Endothelial cell of umbilical vein (primary cell): ENCODE results near the gene LYRM4. TPM values are rescaled to one million over a fixed set of nuclear protein-coding genes. Genes with fewer than 3 reads are reported as not detected.

ENCODE experiments used
- BruUV-seq: library from RNA; stranded (reverse); fragments of 400-500 nt; replicated peaks from 2 replicates; lab custom pipeline; 2021; lab: Mats Ljungman, UMichigan
- CTCF ChIA-PET: fragments of 300-600, 350-600 bp; sonication (Branson Sonifier 250); formaldehyde crosslinking; loops from one replicate; lab custom pipeline; 2021; ENCODE audit warnings: antibody characterized with exemption, inconsistent platforms; lab: Charles Lee
- POLR2A ChIA-PET: fragments of 300-600, 350-600 bp; sonication (Branson Sonifier 250); formaldehyde crosslinking; loops from one replicate; lab custom pipeline; 2021; ENCODE audit warnings: antibody characterized with exemption, inconsistent platforms; lab: Charles Lee
- DNase-seq: peaks from one replicate; pipeline ENCODE4 v3.0.0-alpha.2; 2011; ENCODE audit warnings: low read depth, low spot score
- FAIRE-seq: peaks from 2 replicates; lab custom pipeline; 2011; peaks lifted over from hg19 to GRCh38; lab: Jason Lieb, UNC
- H2AFZ ChIP-seq: 2 replicates; pipeline ENCODE4 v1.6.0; 2012; ENCODE audit warnings: low read depth, low read length, control low read depth, inconsistent platforms
- H3K27ac ChIP-seq: 2 replicates; pipeline ENCODE4 v1.5.1; 2011; ENCODE audit warnings: low read depth, mild to moderate bottlenecking, control low read depth, low read length, moderate library complexity; ENCODE audit not compliant: insufficient read depth
- H3K27me3 ChIP-seq, 2 experiments: 2 replicates each; pipeline versions ENCODE4 v1.6.0 to v1.6.1; 2011; ENCODE audit warnings: low read length in 2 of 2, mixed read lengths in 1 of 2; ENCODE audit not compliant: control insufficient read depth in 2 of 2, insufficient read depth in 2 of 2
- H3K36me3 ChIP-seq, 2 experiments: 2 replicates in 1 of 2; 3 replicates in 1 of 2; pipeline ENCODE4 v1.5.1; 2011; ENCODE audit warnings: low read length in 2 of 2, mild to moderate bottlenecking in 1 of 2, moderate library complexity in 1 of 2; ENCODE audit not compliant: control insufficient read depth in 2 of 2, insufficient read depth in 2 of 2; ENCODE audit errors: extremely low read depth in 1 of 2
- H3K4me1 ChIP-seq: 3 replicates; pipeline ENCODE4 v1.5.1; 2011; ENCODE audit warnings: mild to moderate bottlenecking, low read length; ENCODE audit not compliant: control insufficient read depth, insufficient read depth; ENCODE audit errors: extremely low read depth
- H3K4me2 ChIP-seq: 2 replicates; pipeline ENCODE4 v1.6.1; 2011; ENCODE audit warnings: low read length, control low read depth, mixed read lengths; ENCODE audit not compliant: insufficient read depth
- H3K4me3 ChIP-seq, 3 experiments: fragments of 200-600 bp in 1 of 3; sonication (generic), shearing (Covaris generic) in 1 of 3; replicated peaks in 1 of 3; 2 replicates each; pipeline ENCODE4 v1.5.1; 2011 to 2016; ENCODE audit warnings: control low read depth in 3 of 3, low read length in 3 of 3, mild to moderate bottlenecking in 2 of 3, inconsistent platforms in 1 of 3, low read depth in 1 of 3, moderate library complexity in 1 of 3; ENCODE audit not compliant: insufficient read depth in 1 of 3
- H3K79me2 ChIP-seq: 2 replicates; pipeline ENCODE4 v1.6.0; 2012; ENCODE audit warnings: low read length, inconsistent platforms; ENCODE audit not compliant: control insufficient read depth, insufficient read depth
- H3K9ac ChIP-seq: replicated peaks from 2 replicates; pipeline ENCODE3; 2011; ENCODE audit warnings: low read length, control low read depth; ENCODE audit not compliant: insufficient read depth; ENCODE audit errors: extremely low read depth
- H3K9me1 ChIP-seq: replicated peaks from 3 replicates; pipeline ENCODE4 v1.6.0; 2011; ENCODE audit warnings: mild to moderate bottlenecking, low read length; ENCODE audit not compliant: control insufficient read depth, insufficient read depth; ENCODE audit errors: extremely low read depth
- H3K9me3 ChIP-seq: replicated peaks from 2 replicates; pipeline ENCODE4 v1.5.1; 2012; ENCODE audit warnings: low read length, inconsistent platforms; ENCODE audit not compliant: control insufficient read depth, insufficient read depth
- H4K20me1 ChIP-seq: replicated peaks from 2 replicates; pipeline ENCODE3; 2011; ENCODE audit warnings: mild to moderate bottlenecking, low read length; ENCODE audit not compliant: control insufficient read depth, insufficient read depth; ENCODE audit errors: extremely low read depth
- EZH2 ChIP-seq: IDR thresholded peaks from 2 replicates; pipeline ENCODE4 v1.6.1; 2012; ENCODE audit warnings: borderline replicate concordance, low read depth, mild to moderate bottlenecking, moderate library complexity, low read length, inconsistent platforms; ENCODE audit not compliant: severe bottlenecking
- FOS ChIP-seq: IDR thresholded peaks from 2 replicates; pipeline ENCODE4 v1.6.1; 2011; ENCODE audit warnings: mild to moderate bottlenecking, low read length, moderate library complexity, borderline replicate concordance; ENCODE audit not compliant: insufficient read depth
- GATA2 ChIP-seq: IDR thresholded peaks from 2 replicates; pipeline ENCODE4 v1.7.0; 2011; ENCODE audit warnings: low read depth, mild to moderate bottlenecking, moderate library complexity, mixed read lengths, low read length; ENCODE audit not compliant: insufficient read length, insufficient read depth
- JUN ChIP-seq: IDR thresholded peaks from 2 replicates; pipeline ENCODE4 v1.6.1; 2011; ENCODE audit warnings: borderline replicate concordance, low read depth; ENCODE audit not compliant: insufficient read length, insufficient read depth
- MYC ChIP-seq: IDR thresholded peaks from one replicate; pipeline ENCODE4 v1.6.1; 2011; ENCODE audit warnings: mild to moderate bottlenecking, low read depth, low read length
- POLR2A ChIP-seq: IDR thresholded peaks from 2 replicates; pipeline ENCODE4 v1.6.1; 2012; ENCODE audit warnings: low read depth, mild to moderate bottlenecking, control low read depth, low read length
- POLR2AphosphoS5 ChIP-seq: IDR thresholded peaks from 2 replicates; pipeline ENCODE4 v1.6.1; 2012; ENCODE audit warnings: low read depth, mild to moderate bottlenecking, control low read depth, low read length, moderate library complexity; ENCODE audit not compliant: insufficient read depth
- dilution Hi-C: fragments of 300-500 bp; cut with MboI; formaldehyde crosslinking; loops from one replicate; pipeline ENCODE4 v1.15.0; 2019; ENCODE audit warnings: low sequenced_read_pairs; ENCODE audit not compliant: extremely low pct_ligation_motif_present
- intact Hi-C: fragments of 100-400 bp; cut with micrococcal nuclease; formaldehyde crosslinking; loops from one replicate; pipeline ENCODE4 v1.10.0; 2022
- polyA plus RNA-seq, 4 experiments: library from polyadenylated mRNA; depleted of rRNA in 3 of 4; stranded (reverse) in 3 of 4; unstranded in 1 of 4; fragments of >200 nt; gene quantifications; 2 replicates each; pipeline versions ENCODE4 v1.2.1 to v1.2.3, GENCODE V29; 2011 to 2012; ENCODE audit warnings: missing spikeins in 1 of 4
- total RNA-seq: library from RNA; stranded (reverse); gene quantifications from 2 replicates; pipeline ENCODE4 v1.2.3, GENCODE V29; 2021
- TF ChIP-seq, protein P1 (sequence below), 2 donors: IDR thresholded peaks; 1 replicate in 1 of 2; 2 replicates in 1 of 2; pipeline ENCODE4 v1.5.1; 2011; ENCODE audit warnings: low read length in 2 of 2, mild to moderate bottlenecking in 2 of 2, moderate library complexity in 2 of 2, control low read depth in 1 of 2, inconsistent platforms in 1 of 2, low read depth in 1 of 2; ENCODE audit not compliant: insufficient read depth in 1 of 2; ENCODE audit errors: extremely low read depth in 1 of 2
- TF ChIP-seq, protein P2 (sequence below): IDR thresholded peaks from 2 replicates; pipeline ENCODE4 v1.6.1; 2011; ENCODE audit not compliant: insufficient read depth, insufficient read length

LYRM4 gene
- total and polyA plus RNA-seq, 2 donors (not counting 3 experiments of a cell fraction or from before 2014, with no cell fraction given): 39.5 to 44.0 TPM

DNA sequence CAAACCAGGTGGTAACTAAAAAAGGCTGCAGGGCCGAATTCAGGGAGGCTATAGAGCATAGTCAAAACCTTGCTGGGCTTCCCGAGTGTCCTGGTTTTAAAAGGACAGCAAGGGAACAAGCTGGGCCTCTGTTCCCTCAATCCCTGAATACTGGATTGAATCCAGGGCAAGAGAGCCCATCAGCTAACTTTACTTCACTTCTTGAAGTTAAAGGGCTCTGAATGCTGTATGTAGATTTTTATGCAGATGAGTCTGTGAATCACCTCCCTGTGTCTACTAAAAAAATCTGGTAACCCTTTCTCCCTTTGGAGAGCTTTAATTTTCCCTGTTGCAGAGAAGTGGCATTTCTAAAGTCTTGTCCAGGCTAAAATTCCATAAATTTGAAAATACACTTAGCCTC, 29.5 kb downstream of the LYRM4 start:
- no peaks in the 10 kb centered on the region for H3K9me1 ChIP-seq
- no TSS peak for BruUV-seq
- ChIA-PET CTCF (interaction anchor here (1.2 to 2.1 kb wide), 2 partner anchors 27 to 171 kb away, joined by 3 to 7 read pairs; no protein-coding TSS in a partner anchor), POLR2A (no interaction called here)
- H3K27me3 ChIP-seq: no peaks in the 10 kb centered on the region
- TF ChIP-seq GATA2 (no peak), MYC (no peak), POLR2AphosphoS5 (no peak), POLR2A (no peak), FOS (no peak), JUN (no peak), EZH2 (no peak)
- TF ChIP-seq, protein P1, sequence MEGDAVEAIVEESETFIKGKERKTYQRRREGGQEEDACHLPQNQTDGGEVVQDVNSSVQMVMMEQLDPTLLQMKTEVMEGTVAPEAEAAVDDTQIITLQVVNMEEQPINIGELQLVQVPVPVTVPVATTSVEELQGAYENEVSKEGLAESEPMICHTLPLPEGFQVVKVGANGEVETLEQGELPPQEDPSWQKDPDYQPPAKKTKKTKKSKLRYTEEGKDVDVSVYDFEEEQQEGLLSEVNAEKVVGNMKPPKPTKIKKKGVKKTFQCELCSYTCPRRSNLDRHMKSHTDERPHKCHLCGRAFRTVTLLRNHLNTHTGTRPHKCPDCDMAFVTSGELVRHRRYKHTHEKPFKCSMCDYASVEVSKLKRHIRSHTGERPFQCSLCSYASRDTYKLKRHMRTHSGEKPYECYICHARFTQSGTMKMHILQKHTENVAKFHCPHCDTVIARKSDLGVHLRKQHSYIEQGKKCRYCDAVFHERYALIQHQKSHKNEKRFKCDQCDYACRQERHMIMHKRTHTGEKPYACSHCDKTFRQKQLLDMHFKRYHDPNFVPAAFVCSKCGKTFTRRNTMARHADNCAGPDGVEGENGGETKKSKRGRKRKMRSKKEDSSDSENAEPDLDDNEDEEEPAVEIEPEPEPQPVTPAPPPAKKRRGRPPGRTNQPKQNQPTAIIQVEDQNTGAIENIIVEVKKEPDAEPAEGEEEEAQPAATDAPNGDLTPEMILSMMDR (IDR thresholded peaks at IDR 0.05; ENCODE audit: extremely low read depth in 1 of 2, insufficient read depth in 1 of 2, low read depth in 1 of 2, low read length in 2 of 2): no peak
- TF ChIP-seq, protein P2, sequence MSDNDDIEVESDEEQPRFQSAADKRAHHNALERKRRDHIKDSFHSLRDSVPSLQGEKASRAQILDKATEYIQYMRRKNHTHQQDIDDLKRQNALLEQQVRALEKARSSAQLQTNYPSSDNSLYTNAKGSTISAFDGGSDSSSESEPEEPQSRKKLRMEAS: no peak
- FAIRE-seq (peak; percentile 8), DNase-seq (no peak)
- peak overlapping the region; percentile 47 for H3K27ac ChIP-seq
- peaks cover 0 to 2% of the 10 kb centered on the region in 2 experiments for H3K36me3 ChIP-seq
- no peak overlapping the region for H3K4me2 ChIP-seq
- H3K9ac ChIP-seq: no peak overlapping the region
- dilution Hi-C loops: no loop called here
- H2AFZ ChIP-seq: no peak overlapping the region
- no peaks in the 10 kb centered on the region for H3K79me2 ChIP-seq
- H3K4me1 ChIP-seq: peaks cover 17% of the 10 kb centered on the region
- intact Hi-C loops: loop anchor here (2.0 kb wide), 2 partner anchors 26 to 30 kb away; partner anchors contain the start of genes FARS2 and LYRM4
- H3K4me3 ChIP-seq: no peak overlapping the region
- H4K20me1 ChIP-seq: no peaks in the 10 kb centered on the region
- no peaks in the 10 kb centered on the region for H3K9me3 ChIP-seq
